Muscle layer of colon (tissue), 2 donors: ENCODE results near the gene GPI.

ENCODE experiments used
- H3K27ac ChIP-seq: one replicate; pipeline ENCODE4 v1.7.0; 2013; ENCODE audit warnings: low read depth, mild to moderate bottlenecking, low read length, moderate library complexity
- H3K27me3 ChIP-seq, 2 donors: one replicate each; pipeline ENCODE4 v1.7.0; 2013; ENCODE audit warnings: low read length in 2 of 2, mild to moderate bottlenecking in 2 of 2; ENCODE audit not compliant: insufficient read depth in 2 of 2, control insufficient read depth in 1 of 2
- H3K36me3 ChIP-seq: one replicate; pipeline ENCODE4 v1.7.0; 2013; ENCODE audit warnings: mild to moderate bottlenecking, low read length; ENCODE audit not compliant: insufficient read depth
- H3K4me1 ChIP-seq: one replicate; pipeline ENCODE4 v1.7.0; 2013; ENCODE audit warnings: mild to moderate bottlenecking, low read length; ENCODE audit not compliant: insufficient read depth
- H3K4me3 ChIP-seq, 2 donors: one replicate each; pipeline ENCODE4 v1.7.0; 2013; ENCODE audit warnings: low read length in 2 of 2, low read depth in 1 of 2, mild to moderate bottlenecking in 1 of 2, moderate library complexity in 1 of 2
- H3K9ac ChIP-seq: one replicate; pipeline ENCODE4 v1.7.0; 2013; ENCODE audit warnings: low read length
- H3K9me3 ChIP-seq: one replicate; pipeline ENCODE4 v1.7.0; 2013; ENCODE audit warnings: mild to moderate bottlenecking, low read length
- donor health status: abdominal sarcoma.
- donor health status: Adenocarcinoma of cecum.

GPI gene

DNA sequence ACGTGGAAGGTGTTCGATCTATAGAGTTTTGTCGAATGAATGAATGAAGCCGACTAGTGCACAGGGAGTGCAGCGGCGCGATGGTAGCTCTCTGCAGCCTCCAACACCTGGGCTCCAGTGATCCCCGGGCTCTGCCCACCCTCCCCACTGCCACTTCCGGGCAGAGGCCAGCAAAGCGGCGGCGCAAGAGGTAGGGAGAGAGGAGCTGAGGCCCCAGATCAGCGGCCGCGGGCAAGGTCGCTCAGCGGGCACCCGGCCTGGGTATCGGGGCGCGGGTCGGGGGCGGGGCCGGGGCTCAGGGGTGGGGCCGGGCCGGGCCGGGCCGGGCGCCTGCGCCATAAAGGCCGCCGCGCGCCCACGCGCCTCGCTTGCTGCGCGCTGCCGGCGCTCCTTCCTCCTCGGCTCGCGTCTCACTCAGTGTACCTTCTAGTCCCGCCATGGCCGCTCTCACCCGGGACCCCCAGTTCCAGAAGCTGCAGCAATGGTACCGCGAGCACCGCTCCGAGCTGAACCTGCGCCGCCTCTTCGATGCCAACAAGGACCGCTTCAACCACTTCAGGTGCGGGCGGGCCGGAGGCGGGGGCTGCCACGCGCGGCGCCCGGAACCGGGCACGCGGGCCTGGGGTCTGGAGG, at the start of gene GPI:
TSS of gene GPI (plus strand) at position 367 of the 633 bp plus-strand sequence. CDS start at position 438, 71 bp downstream.
- Histone ChIP-seq H3K27me3 (no peaks in the 10 kb centered on the region), H3K9me3 (no peaks in the 10 kb centered on the region), H3K27ac (peak within 1 kb of the TSS; percentile 88), H3K36me3 (peaks cover 33% of the 10 kb centered on the region), H3K9ac (peak within 1 kb of the TSS; percentile 81), H3K4me3 (peak within 1 kb of the TSS; percentile 89 to 96), H3K4me1 (peaks cover 23% of the 10 kb centered on the region)

GRCh38 chr19:34316247-34316646, 48.7 kb upstream of the GPI start:
- Histone ChIP-seq H3K9me3 (no peaks in the 10 kb centered on the region), H3K4me1 (peaks cover 8% of the 10 kb centered on the region), H3K27me3 (no peaks in the 10 kb centered on the region), H3K27ac (no peak overlapping the region), H3K9ac (no peak overlapping the region), H3K36me3 (no peaks in the 10 kb centered on the region), H3K4me3 (no peak overlapping the region)

GRCh38 chr19:34316741-34317301, 48.2 kb upstream of the GPI start:
- H3K4me3 ChIP-seq: no peak overlapping the region
- H3K9ac ChIP-seq: no peak overlapping the region
- no peak overlapping the region for H3K27ac ChIP-seq
- H3K4me1 ChIP-seq: peaks cover 8% of the 10 kb centered on the region
- no peaks in the 10 kb centered on the region for H3K9me3 ChIP-seq
- no peaks in the 10 kb centered on the region for H3K36me3 ChIP-seq
- no peaks in the 10 kb centered on the region for H3K27me3 ChIP-seq

DNA sequence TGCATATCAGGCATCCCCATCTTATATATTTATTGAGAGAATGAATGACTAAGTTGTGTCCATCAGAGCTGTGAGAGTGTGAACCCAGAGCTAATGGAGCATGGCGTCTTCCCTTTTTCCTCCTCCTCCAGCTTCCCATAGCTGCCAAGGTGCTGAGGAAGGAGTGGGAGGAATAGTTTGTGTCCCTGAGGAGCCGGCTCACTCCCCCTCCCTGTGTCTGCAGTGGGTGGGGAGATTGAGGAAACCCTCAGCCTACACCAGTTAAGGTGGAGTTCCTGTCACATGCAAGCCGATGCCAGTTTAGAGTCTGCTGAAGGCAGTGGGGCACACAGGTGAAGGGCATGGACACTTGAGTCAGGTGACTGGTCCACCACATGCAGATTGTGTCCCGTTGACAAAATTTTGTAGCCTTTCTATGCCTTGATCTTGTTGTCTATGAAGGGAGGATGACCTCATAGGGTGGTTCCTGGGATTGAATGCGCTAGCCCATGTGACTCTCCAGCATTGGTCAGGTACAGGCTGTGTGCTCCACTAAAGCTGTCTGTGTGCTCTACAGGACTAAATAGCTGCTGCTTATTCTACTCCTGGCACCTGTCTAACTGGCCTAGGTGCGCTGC, 47.6 kb upstream of the GPI start:
- H3K4me1 ChIP-seq: peaks cover 8% of the 10 kb centered on the region
- H3K27ac ChIP-seq: no peak overlapping the region
- H3K4me3 ChIP-seq: no peak overlapping the region
- H3K9ac ChIP-seq: no peak overlapping the region
- H3K9me3 ChIP-seq: no peaks in the 10 kb centered on the region
- no peaks in the 10 kb centered on the region for H3K36me3 ChIP-seq
- H3K27me3 ChIP-seq: no peaks in the 10 kb centered on the region

GRCh38 chr19:34319230-34319585, 45.8 kb upstream of the GPI start:
- Histone ChIP-seq H3K4me3 (no peak overlapping the region), H3K27me3 (no peaks in the 10 kb centered on the region), H3K27ac (no peak overlapping the region), H3K9me3 (no peaks in the 10 kb centered on the region), H3K4me1 (peaks cover 8% of the 10 kb centered on the region), H3K36me3 (no peaks in the 10 kb centered on the region), H3K9ac (no peak overlapping the region)

DNA sequence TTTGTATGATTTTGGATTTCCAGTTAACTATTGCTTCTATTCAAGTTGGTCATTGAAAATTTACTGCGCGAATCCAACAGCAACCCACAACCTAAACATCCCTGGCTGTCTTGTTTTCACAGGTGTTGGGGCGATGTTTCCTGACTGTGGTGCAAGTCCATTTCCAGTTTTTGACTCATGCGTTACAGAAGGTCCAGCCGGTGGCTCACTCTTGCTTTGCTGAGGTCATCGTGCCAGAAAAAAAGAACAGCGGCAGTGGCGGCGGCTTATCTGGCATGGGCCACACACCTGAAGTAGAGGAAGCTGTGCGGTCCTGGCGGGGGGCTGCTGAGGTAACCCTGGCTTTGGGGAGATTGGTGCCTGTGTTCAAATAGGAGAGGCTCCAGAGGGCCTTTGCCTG, 45.2 kb upstream of the GPI start:
- no peaks in the 10 kb centered on the region for H3K27me3 ChIP-seq
- no peak overlapping the region for H3K9ac ChIP-seq
- H3K27ac ChIP-seq: no peak overlapping the region
- no peaks in the 10 kb centered on the region for H3K36me3 ChIP-seq
- H3K4me3 ChIP-seq: no peak overlapping the region
- no peaks in the 10 kb centered on the region for H3K9me3 ChIP-seq
- peaks cover 8% of the 10 kb centered on the region for H3K4me1 ChIP-seq

- Histone ChIP-seq H3K9me3 (no peaks in the 10 kb centered on the region), H3K36me3 (peaks cover 4% of the 10 kb centered on the region), H3K9ac (no peak overlapping the region), H3K27me3 (no peaks in the 10 kb centered on the region), H3K4me3 (no peak overlapping the region), H3K4me1 (peaks cover 8% of the 10 kb centered on the region), H3K27ac (no peak overlapping the region)
Measured at GRCh38 chr19:34320277-34320676, 44.7 kb upstream of the GPI start.

GRCh38 chr19:34321735-34322134, 43.3 kb upstream of the GPI start:
- H3K9me3 ChIP-seq: no peaks in the 10 kb centered on the region
- peaks cover 6% of the 10 kb centered on the region for H3K36me3 ChIP-seq
- H3K27me3 ChIP-seq: no peaks in the 10 kb centered on the region
- H3K9ac ChIP-seq: no peak overlapping the region
- H3K4me1 ChIP-seq: no peaks in the 10 kb centered on the region
- H3K4me3 ChIP-seq: no peak overlapping the region
- no peak overlapping the region for H3K27ac ChIP-seq

DNA sequence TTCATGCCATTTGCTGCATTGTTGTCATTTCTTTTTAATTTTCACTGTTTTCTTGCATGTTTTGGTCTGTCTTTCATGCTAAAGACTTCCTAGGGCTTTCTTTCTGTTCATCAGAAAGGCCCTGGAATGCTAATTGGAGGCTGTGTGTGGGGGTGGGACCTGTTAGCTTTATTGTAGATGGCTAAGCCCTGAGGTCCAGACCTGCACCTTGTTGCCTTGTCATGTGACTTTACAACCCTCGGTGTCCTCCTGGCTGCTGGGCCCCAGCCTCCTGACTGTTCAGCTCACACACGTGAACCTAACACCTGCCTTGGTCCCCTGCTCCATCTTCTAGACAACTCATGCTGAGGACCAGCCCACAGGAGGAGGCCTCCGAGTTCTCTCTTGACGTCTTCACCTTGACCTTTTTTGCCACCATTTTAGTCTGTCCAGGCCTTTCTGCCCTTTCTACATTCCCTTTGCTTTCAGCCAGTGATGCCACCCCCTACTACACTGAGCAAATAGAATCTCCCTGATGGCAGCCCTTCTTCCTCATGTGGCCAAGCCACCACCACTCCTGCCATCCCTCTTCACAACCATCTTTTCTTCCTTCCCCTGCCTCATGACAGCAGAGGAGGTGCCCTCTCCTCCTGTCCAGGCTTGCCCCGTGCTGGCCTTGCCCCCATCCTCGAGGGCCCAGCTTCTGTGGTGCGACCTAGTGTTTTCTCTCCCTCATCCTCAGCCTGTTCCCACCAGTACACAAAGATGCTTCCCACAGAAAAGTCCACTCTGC, 41.4 kb upstream of the GPI start:
- Histone ChIP-seq H3K27ac (no peak overlapping the region), H3K9me3 (no peaks in the 10 kb centered on the region), H3K4me3 (no peak overlapping the region), H3K36me3 (peaks cover 18% of the 10 kb centered on the region), H3K27me3 (no peaks in the 10 kb centered on the region), H3K9ac (no peak overlapping the region), H3K4me1 (no peaks in the 10 kb centered on the region)

- Histone ChIP-seq H3K4me1 (no peaks in the 10 kb centered on the region), H3K9me3 (no peaks in the 10 kb centered on the region), H3K4me3 (no peak overlapping the region), H3K9ac (no peak overlapping the region), H3K27me3 (no peaks in the 10 kb centered on the region), H3K27ac (no peak overlapping the region), H3K36me3 (peaks cover 24% of the 10 kb centered on the region)
Measured at GRCh38 chr19:34324320-34324719, 40.7 kb upstream of the GPI start.

- H3K4me1 ChIP-seq: no peaks in the 10 kb centered on the region
- no peak overlapping the region for H3K9ac ChIP-seq
- no peaks in the 10 kb centered on the region for H3K9me3 ChIP-seq
- no peak overlapping the region for H3K4me3 ChIP-seq
- no peak overlapping the region for H3K27ac ChIP-seq
- H3K27me3 ChIP-seq: no peaks in the 10 kb centered on the region
- H3K36me3 ChIP-seq: peaks cover 29% of the 10 kb centered on the region
Measured at GRCh38 chr19:34325181-34325580, 39.8 kb upstream of the GPI start.
